GM23338 (cell line): ENCODE results near the gene CCR8. TPM values are rescaled to one million over a fixed set of nuclear protein-coding genes. Genes with fewer than 3 reads are reported as not detected.

Experiments
- ATAC-seq: fragments of 200-7000 bp; cut with Tn5 transposase; 3 replicates; pipeline ENCODE4 v1.9.1; 2020
- DNase-seq: peaks from one replicate; pipeline ENCODE4 v3.0.0-alpha.2; 2015; ENCODE audit warnings: low spot score
- H2AFZ ChIP-seq: fragments of 200-600 bp; sonication (generic); 2 replicates; pipeline ENCODE4 v1.8.0; 2016; ENCODE audit warnings: antibody characterized with exemption, mild to moderate bottlenecking, moderate library complexity
- H3F3A ChIP-seq: fragments of 200-600 bp; sonication (generic); replicated peaks from 2 replicates; pipeline ENCODE4 v1.8.0; 2017; ENCODE audit warnings: antibody characterized with exemption, mixed run types, low read depth
- H3K27ac ChIP-seq: fragments of 200-600 bp; sonication (generic); 2 replicates; pipeline ENCODE4 v1.6.1; 2016; ENCODE audit warnings: low read depth
- H3K27me3 ChIP-seq: fragments of 200-600 bp; sonication (generic); 2 replicates; pipeline ENCODE4 v1.8.0; 2016; ENCODE audit warnings: mild to moderate bottlenecking, mixed run types, moderate library complexity; ENCODE audit not compliant: insufficient read depth
- H3K36me3 ChIP-seq: fragments of 200-600 bp; sonication (generic); 2 replicates; pipeline ENCODE4 v1.8.0; 2016; ENCODE audit warnings: mild to moderate bottlenecking; ENCODE audit not compliant: insufficient read depth
- H3K4me1 ChIP-seq: fragments of 200-600 bp; sonication (generic); 2 replicates; pipeline ENCODE4 v1.8.0; 2016; ENCODE audit warnings: mild to moderate bottlenecking, moderate library complexity; ENCODE audit not compliant: insufficient read depth
- H3K4me2 ChIP-seq: fragments of 200-600 bp; sonication (generic); 2 replicates; pipeline ENCODE4 v1.7.1; 2017; ENCODE audit warnings: mixed run types
- H3K4me3 ChIP-seq: fragments of 200-600 bp; sonication (generic); 2 replicates; pipeline ENCODE4 v1.6.1; 2016; ENCODE audit warnings: mixed run types
- H3K79me2 ChIP-seq: fragments of 200-600 bp; sonication (generic); replicated peaks from 2 replicates; pipeline ENCODE4 v1.8.0; 2017; ENCODE audit warnings: mild to moderate bottlenecking; ENCODE audit not compliant: insufficient read depth
- H3K9me2 ChIP-seq: fragments of 200-600 bp; sonication (generic); 2 replicates; pipeline ENCODE4 v1.8.0; 2017; ENCODE audit not compliant: insufficient read depth
- H4K20me1 ChIP-seq: fragments of 200-600 bp; sonication (generic); replicated peaks from 2 replicates; pipeline ENCODE4 v1.8.0; 2017; ENCODE audit warnings: mild to moderate bottlenecking; ENCODE audit not compliant: insufficient read depth
- H3K27ac Mint-ChIP-seq: 2 replicates; pipeline ENCODE4 v1.8.0; 2020; ENCODE audit warnings: inconsistent platforms, mild to moderate bottlenecking, moderate library complexity, mixed read lengths
- H3K27me3 Mint-ChIP-seq: 3 replicates; pipeline ENCODE4 v1.8.0; 2022; ENCODE audit warnings: low read depth, mild to moderate bottlenecking, moderate library complexity, mixed read lengths, inconsistent platforms; ENCODE audit not compliant: insufficient read depth, poor library complexity
- H3K36me3 Mint-ChIP-seq: 3 replicates; pipeline ENCODE4 v1.8.0; 2021; ENCODE audit warnings: low read depth, mild to moderate bottlenecking, inconsistent platforms, moderate library complexity, mixed read lengths
- H3K4me1 Mint-ChIP-seq: 3 replicates; pipeline ENCODE4 v1.8.0; 2020; ENCODE audit warnings: mild to moderate bottlenecking, inconsistent platforms, mixed read lengths
- H3K4me3 Mint-ChIP-seq: 3 replicates; pipeline ENCODE4 v1.8.0; 2021; ENCODE audit warnings: moderate library complexity, mild to moderate bottlenecking, inconsistent platforms, mixed read lengths
- H3K9me3 Mint-ChIP-seq: 3 replicates; pipeline ENCODE4 v1.8.0; 2020; ENCODE audit warnings: moderate library complexity, mild to moderate bottlenecking, inconsistent platforms, mixed read lengths
- CREB1 ChIP-seq: fragments of 250-450 bp; sonication (Bioruptor Pico); IDR thresholded peaks from 2 replicates; pipeline ENCODE4 v1.5.0; 2020; ENCODE audit warnings: low read depth, mild to moderate bottlenecking, moderate library complexity
- EZH2 ChIP-seq: fragments of 200-600 bp; sonication (generic); IDR thresholded peaks from one replicate; pipeline ENCODE4 v1.8.0; 2017; ENCODE audit warnings: antibody characterized with exemption, mild to moderate bottlenecking, low read depth; ENCODE audit not compliant: unreplicated experiment
- EZH2phosphoT487 ChIP-seq: fragments of 200-600 bp; sonication (generic); IDR thresholded peaks from one replicate; pipeline ENCODE4 v1.8.1; 2018; ENCODE audit warnings: antibody characterized with exemption; ENCODE audit not compliant: unreplicated experiment
- NANOG ChIP-seq: IDR thresholded peaks from 2 replicates; pipeline ENCODE4 v1.6.1; 2016; ENCODE audit warnings: antibody characterized with exemption, borderline replicate concordance
- STAT1 ChIP-seq: IDR thresholded peaks from one replicate; pipeline ENCODE4 v1.6.1; 2016; ENCODE audit warnings: antibody characterized with exemption; ENCODE audit not compliant: unreplicated experiment
- ZNF462 ChIP-seq: fragments of 250-450 bp; sonication (Bioruptor Pico); IDR thresholded peaks from 2 replicates; pipeline ENCODE4 v1.5.0; 2020; ENCODE audit warnings: mild to moderate bottlenecking, moderate library complexity
- polyA plus RNA-seq: library from polyadenylated mRNA; unstranded; fragments of >200 nt; fragmentation: Nextera tagmentation; extraction: Ambion mirVana; gene quantifications from 2 replicates; pipeline ENCODE4 v1.2.1, GENCODE V29; 2016
- total RNA-seq: library from RNA; depleted of rRNA; stranded (reverse); fragments of >200 nt; shearing (Covaris generic); gene quantifications from 2 replicates; pipeline ENCODE4 v1.2.3, GENCODE V29; 2014
- TF ChIP-seq, protein P1 (sequence below): IDR thresholded peaks from 2 replicates; pipeline ENCODE4 v1.6.1; 2016; ENCODE audit warnings: antibody characterized with exemption

CCR8 gene
- total and polyA plus RNA-seq, 2 experiments from 2014 or later: 0.55 TPM; not detected in 1

GRCh38 chr3:39322936-39323335, 6.6 kb upstream of the CCR8 start (continued):
- TF ChIP-seq ZNF462 (CRISPR knock-in tag): no peak
- TF ChIP-seq, protein P1, sequence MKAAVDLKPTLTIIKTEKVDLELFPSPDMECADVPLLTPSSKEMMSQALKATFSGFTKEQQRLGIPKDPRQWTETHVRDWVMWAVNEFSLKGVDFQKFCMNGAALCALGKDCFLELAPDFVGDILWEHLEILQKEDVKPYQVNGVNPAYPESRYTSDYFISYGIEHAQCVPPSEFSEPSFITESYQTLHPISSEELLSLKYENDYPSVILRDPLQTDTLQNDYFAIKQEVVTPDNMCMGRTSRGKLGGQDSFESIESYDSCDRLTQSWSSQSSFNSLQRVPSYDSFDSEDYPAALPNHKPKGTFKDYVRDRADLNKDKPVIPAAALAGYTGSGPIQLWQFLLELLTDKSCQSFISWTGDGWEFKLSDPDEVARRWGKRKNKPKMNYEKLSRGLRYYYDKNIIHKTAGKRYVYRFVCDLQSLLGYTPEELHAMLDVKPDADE: no peak

DNA sequence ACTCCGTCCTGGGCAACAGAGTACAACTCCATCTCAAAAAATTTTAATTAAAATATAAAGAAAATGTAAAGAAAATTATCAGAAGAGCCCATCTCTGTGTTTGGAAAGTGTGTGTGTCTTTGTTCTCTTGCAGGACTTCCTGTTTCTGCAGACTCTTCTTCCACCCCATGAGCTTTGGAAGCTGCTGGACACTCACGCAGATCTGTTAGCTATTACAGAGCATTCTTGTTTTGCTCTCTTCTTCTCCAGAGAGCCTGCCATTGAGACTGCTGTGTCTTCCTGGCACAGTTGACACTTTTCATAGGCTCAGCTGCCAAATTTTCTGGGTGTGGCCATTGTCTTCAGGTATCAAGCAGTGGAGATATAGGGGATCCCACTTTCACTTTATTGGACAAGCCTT, 6.0 kb upstream of the CCR8 start:
- ATAC-seq: no peak
- no peaks in the 10 kb centered on the region; the same call in 2 of the 3 replicates for H3K9me3 Mint-ChIP-seq
- H2AFZ ChIP-seq: no peak overlapping the region
- DNase-seq: no peak
- peaks cover 11% of the 10 kb centered on the region for H3K4me1 Mint-ChIP-seq
- no peaks in the 10 kb centered on the region for H3F3A ChIP-seq
- H3K9me2 ChIP-seq: 0 out of 2 replicates have a peak, but pooled peaks cover 8% of the 10 kb centered on the region
- no peak overlapping the region for H3K4me3 Mint-ChIP-seq
- no peak overlapping the region for H3K27ac Mint-ChIP-seq
- H3K36me3 Mint-ChIP-seq: no peaks in the 10 kb centered on the region
- H3K4me3 ChIP-seq: no peak overlapping the region
- no peak overlapping the region for H3K27ac ChIP-seq
- H3K27me3 Mint-ChIP-seq: peaks cover 4% of the 10 kb centered on the region
- H3K79me2 ChIP-seq: no peaks in the 10 kb centered on the region
- no peaks in the 10 kb centered on the region for H4K20me1 ChIP-seq
- no peak overlapping the region for H3K4me2 ChIP-seq
- peaks cover 3% of the 10 kb centered on the region for H3K4me1 ChIP-seq
- H3K27me3 ChIP-seq: no peaks in the 10 kb centered on the region
- no peaks in the 10 kb centered on the region for H3K36me3 ChIP-seq
- no peak for TF ChIP-seq NANOG
- TF ChIP-seq EZH2phosphoT487: no peak
- TF ChIP-seq ZNF462 (CRISPR knock-in tag): no peak
- TF ChIP-seq EZH2: no peak
- TF ChIP-seq, protein P1: no peak
- no peak for TF ChIP-seq CREB1 (CRISPR knock-in tag)
- no peak for TF ChIP-seq STAT1
